Activated T-cell treated with anti-CD3 and anti-CD28 coated beads, Interleukin-2, amount 50 U/mL, for 4 hours (primary cell): Measurements from ENCODE around the gene TBC1D2. TPM values are rescaled to one million over a fixed set of nuclear protein-coding genes. Genes with fewer than 3 reads are reported as not detected.

Source experiments
- ATAC-seq, 2 donors: fragments of 200-7000 bp; cut with Tn5 transposase; one replicate each; pipeline ENCODE4 v1.10.0; 2021
- DNase-seq: peaks from one replicate; pipeline ENCODE4 v3.0.0-alpha.2; 2020
- H3K27me3 Mint-ChIP-seq: one replicate; pipeline ENCODE4 v1.8.0; 2021; ENCODE audit warnings: low read depth, mixed read lengths
- H3K36me3 Mint-ChIP-seq: one replicate; pipeline ENCODE4 v1.8.0; 2022; ENCODE audit warnings: mixed read lengths; ENCODE audit not compliant: insufficient read depth
- H3K4me1 Mint-ChIP-seq: one replicate; pipeline ENCODE4 v1.8.0; 2021; ENCODE audit warnings: low read depth, mixed read lengths
- H3K4me3 Mint-ChIP-seq: one replicate; pipeline ENCODE4 v1.8.0; 2021; ENCODE audit warnings: mild to moderate bottlenecking, moderate library complexity, mixed read lengths
- H3K9me3 Mint-ChIP-seq: one replicate; pipeline ENCODE4 v1.8.0; 2021; ENCODE audit warnings: mixed read lengths
- total RNA-seq, 3 donors: library from RNA; stranded (reverse); gene quantifications; one replicate each; pipeline ENCODE4 v1.2.1, GENCODE V29; 2021

TBC1D2 gene
- total RNA-seq, 3 donors from 2014 or later: 1.7 to 2.8 (median 1.9) TPM

DNA sequence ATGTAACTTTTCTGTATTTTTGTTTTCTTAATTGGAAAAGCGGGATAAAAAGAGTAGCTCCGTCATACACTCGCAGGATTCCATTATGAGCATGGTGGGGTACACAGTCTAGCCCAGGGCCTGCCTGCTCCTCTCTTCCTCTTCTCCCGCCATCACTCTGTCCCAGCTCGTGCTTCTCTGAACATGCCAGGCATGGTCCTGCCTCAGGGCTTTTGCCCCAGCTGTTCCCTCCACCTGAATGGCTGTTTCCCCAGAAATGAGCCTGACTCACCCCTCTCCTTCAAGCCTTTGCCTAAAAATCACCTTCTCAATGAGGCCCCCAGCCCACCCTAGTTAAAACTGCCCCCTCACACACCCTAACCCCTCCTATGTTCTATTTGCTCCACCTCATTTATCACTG is 67.5 kb downstream of the TBC1D2 start:
- no peak for DNase-seq
- H3K4me3 Mint-ChIP-seq: no peak overlapping the region

DNA sequence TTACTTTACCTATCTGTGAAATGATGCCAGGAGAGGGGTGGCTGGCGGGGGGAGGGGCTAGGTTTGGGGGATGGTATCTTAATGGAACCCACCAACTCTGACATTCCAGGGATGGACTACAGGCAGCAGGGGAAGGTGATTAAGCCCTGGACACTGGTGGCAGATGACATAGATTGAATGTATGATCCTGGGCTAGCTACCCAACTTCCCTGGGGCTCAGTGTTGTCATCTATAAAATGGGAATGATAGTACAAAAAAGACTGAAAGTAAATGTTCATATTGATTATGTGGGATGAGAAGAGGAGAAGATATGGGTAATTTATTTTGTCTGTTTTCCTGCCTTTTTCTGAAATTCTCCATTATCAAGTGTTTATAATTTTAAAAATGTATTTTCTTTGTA is 69.2 kb downstream of the TBC1D2 start:
- H3K9me3 Mint-ChIP-seq: no peaks in the 10 kb centered on the region
- no peak for ATAC-seq

More for the DNA sequence above, 67.5 kb downstream of the TBC1D2 start:
- peaks cover 35% of the 10 kb centered on the region for H3K4me1 Mint-ChIP-seq
- no peaks in the 10 kb centered on the region for H3K9me3 Mint-ChIP-seq
- no peaks in the 10 kb centered on the region for H3K27me3 Mint-ChIP-seq
- H3K36me3 Mint-ChIP-seq: no peaks in the 10 kb centered on the region
- no peak for ATAC-seq

DNA sequence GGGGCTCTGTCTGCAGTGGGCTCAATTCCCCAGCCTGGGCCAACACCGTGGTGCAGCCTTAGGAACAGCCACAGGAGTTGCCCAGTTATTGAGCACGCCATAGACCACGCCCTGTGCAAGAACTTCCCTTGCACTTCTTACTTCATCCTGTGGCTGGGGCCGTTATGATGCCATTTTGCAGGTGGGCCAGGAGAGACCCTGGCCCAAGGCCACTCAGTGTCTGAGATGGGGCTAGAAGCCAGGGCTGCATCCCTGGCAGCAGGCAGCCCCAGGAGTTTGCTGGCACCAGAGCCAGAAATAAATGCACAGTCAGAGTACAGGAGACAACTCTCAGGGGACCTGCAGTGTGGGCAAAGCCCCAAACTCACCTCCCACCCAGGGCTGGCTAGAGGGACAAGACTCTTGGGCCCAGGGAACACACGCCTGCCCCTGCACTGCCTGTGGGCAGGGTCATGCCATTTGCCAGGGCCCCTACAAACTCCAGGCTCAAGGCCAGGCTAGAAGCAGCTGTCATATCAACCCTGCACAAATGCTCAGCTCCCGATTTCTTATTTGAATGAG is 69.8 kb downstream of the TBC1D2 start:
- Mint-ChIP-seq H3K9me3 (no peaks in the 10 kb centered on the region), H3K4me3 (no peak overlapping the region), H3K27me3 (no peaks in the 10 kb centered on the region), H3K4me1 (peaks cover 32% of the 10 kb centered on the region), H3K36me3 (peaks cover 5% of the 10 kb centered on the region)
- DNase-seq: no peak
- ATAC-seq: no peak

More for the DNA sequence above, 69.2 kb downstream of the TBC1D2 start:
- Mint-ChIP-seq H3K4me3 (no peak overlapping the region), H3K36me3 (peaks cover 5% of the 10 kb centered on the region), H3K4me1 (peaks cover 38% of the 10 kb centered on the region), H3K27me3 (no peaks in the 10 kb centered on the region)
- no peak for DNase-seq

DNA sequence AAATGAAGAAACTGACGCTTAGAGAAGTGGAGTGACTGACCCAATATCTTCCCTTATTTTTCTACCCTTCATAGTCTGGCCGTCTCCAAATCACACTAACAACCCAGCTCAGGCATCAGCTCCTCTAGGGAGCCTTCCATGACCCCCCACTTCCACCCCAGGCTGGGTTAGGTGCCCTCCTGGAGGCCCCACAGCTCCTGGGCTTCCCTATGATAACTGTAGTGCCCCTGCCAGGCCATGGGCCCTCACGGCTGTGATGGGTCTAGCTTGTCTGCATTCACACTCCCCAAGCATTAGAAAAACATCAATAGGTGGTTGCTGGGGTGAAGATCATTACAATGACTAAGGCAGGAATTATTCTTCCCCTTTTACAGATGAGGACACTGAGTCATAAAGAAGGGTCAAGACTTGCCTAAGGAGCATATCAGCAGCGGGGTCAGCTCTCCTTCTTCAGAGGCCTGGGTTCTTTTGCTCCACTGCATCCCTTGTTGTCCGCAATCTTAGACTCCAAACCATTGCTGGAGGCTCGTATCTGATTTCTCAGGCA is 70.4 kb downstream of the TBC1D2 start:
- Mint-ChIP-seq H3K4me3 (no peak overlapping the region), H3K36me3 (peaks cover 5% of the 10 kb centered on the region), H3K4me1 (peaks cover 33% of the 10 kb centered on the region), H3K9me3 (no peaks in the 10 kb centered on the region), H3K27me3 (no peaks in the 10 kb centered on the region)
- ATAC-seq (no peak), DNase-seq (no peak)

DNA sequence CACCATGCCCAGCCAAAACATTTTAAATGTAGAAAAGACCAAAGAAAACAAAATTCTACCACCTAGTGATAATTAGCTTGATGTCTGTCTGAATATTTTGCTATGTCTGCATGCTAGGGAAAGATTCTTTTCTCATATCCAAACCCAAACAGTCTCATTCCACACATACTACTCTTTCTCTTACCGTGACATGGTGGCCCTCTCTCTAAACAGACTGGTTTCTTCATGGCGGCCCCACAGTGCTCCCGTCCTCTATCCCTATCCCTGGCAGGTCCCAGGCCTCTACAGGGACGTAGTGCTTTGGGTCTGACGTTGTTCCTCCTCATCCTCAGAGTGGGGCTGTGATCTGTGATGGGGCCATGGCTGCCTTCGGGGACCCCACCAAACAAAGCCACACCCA is 71.1 kb downstream of the TBC1D2 start:
- Mint-ChIP-seq H3K27me3 (no peaks in the 10 kb centered on the region), H3K4me3 (no peak overlapping the region), H3K36me3 (peaks cover 5% of the 10 kb centered on the region), H3K4me1 (peaks cover 32% of the 10 kb centered on the region), H3K9me3 (no peaks in the 10 kb centered on the region)
- DNase-seq (no peak), ATAC-seq (no peak)

DNA sequence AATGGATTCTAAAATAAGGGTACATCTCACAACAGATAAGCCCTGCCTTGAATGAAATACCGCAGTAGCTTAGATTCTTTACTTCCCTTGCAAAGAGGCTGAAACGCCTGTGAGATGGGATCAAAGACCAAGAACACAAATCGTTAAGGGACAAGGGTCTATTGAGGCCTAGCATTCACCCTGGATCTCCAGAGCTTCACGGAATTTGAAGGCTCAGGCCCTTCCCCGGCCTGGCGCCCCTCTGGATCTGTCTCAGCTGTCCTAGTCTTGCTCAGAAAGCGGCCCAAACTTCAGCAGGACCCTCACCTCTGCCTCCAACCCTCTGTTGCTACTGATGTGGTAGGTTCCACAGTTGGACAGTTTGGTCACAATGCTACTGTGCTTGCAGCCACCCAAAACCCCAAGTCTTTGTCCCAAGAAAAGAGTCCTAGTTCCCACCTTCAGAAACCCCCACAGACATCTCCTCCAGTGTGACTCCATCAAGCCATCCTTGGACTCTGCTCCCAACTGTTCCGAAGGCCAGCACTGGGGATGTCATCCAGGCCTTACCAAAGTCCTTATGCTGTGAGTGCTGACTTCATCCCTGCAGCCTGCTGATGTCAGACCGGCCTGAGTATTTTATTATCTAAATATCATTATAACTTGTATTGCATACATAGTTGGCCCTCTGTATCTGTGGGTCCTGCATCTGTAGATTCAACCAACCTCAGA is 72.4 kb downstream of the TBC1D2 start:
- DNase-seq (no peak), ATAC-seq (no peak)
- Mint-ChIP-seq H3K9me3 (no peaks in the 10 kb centered on the region), H3K4me3 (no peak overlapping the region), H3K27me3 (no peaks in the 10 kb centered on the region), H3K4me1 (peaks cover 32% of the 10 kb centered on the region), H3K36me3 (peaks cover 5% of the 10 kb centered on the region)

DNA sequence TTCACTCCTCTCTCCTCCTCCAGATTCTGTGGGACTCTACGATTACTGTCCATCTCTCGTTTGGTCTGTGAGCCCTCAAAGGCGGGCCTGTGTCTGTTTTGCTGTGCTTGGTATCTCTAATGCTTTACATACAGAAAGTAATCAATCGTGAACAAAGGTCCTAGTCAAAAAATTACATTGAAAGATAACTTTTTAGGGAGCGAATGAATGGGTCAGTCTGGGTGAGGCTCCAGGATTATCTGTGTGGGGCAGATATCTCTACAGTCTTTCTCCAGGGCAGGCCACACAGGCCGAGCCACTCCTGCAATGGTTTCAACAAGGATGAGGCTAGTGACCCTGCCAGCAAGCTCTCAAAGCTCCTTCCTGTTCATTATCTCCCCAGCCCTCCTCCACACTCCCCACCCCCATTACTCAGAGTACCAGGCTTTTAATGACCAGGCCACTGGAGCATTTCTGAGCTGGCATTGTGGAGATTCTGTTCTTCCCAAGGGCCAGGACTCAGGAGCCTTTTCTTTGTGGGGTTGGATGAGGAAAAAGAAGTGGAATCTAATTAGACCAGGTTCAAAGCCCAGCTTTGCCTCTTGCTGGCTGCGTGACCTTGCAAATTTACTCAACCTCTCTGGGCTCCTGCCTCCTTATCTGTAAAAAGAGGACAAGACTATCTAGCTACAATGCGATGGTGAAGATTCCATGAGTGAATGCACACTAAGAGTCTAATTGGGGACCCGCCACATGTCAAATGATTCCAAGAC is 73.2 kb downstream of the TBC1D2 start:
- Mint-ChIP-seq H3K4me3 (no peak overlapping the region), H3K36me3 (peaks cover 5% of the 10 kb centered on the region), H3K4me1 (peaks cover 32% of the 10 kb centered on the region), H3K27me3 (no peaks in the 10 kb centered on the region), H3K9me3 (no peaks in the 10 kb centered on the region)
- no peak for DNase-seq
- no peak for ATAC-seq

DNA sequence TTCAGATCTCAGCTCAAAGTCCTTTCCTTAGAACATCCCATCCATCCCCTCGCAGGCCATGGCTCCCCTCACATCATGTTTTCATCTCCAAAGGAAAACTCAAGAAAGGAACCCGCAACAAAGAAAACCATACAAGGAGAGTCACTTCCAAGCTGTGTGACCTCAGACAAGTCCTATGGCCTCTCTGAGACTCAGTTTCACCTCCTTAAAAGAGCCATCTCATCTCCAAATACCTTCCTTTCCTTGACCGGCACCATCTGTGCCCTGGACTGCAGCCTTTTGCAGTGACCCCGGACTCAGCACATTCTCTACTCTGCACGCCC is 73.7 kb downstream of the TBC1D2 start:
- Mint-ChIP-seq H3K36me3 (peaks cover 5% of the 10 kb centered on the region), H3K4me3 (no peak overlapping the region), H3K4me1 (peaks cover 32% of the 10 kb centered on the region), H3K9me3 (no peaks in the 10 kb centered on the region), H3K27me3 (no peaks in the 10 kb centered on the region)
- DNase-seq: no peak
- ATAC-seq: no peak

DNA sequence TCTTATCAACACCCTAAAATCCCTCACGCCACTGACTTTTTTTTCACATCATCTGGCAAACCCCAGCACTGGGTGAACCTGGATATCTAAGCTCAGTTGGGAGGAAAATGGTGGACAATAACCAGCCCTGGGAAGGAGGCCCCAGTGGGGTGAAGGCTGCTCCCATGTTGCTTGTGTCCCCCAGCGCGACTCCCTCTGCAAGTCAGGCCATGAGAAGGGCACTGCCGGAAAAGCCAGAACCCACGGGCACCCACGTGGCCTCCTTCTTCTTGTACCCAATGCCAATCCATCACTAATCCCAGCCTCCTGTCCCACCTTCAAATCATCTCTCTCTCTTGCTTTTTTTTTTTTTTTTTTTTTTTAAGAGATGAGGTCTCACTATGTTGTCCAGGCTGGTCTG is 74.5 kb downstream of the TBC1D2 start:
- H3K27me3 Mint-ChIP-seq: no peaks in the 10 kb centered on the region
- peaks cover 32% of the 10 kb centered on the region for H3K4me1 Mint-ChIP-seq
- no peak overlapping the region for H3K4me3 Mint-ChIP-seq
- ATAC-seq (no peak), DNase-seq (no peak)
- H3K9me3 Mint-ChIP-seq: no peaks in the 10 kb centered on the region
- peaks cover 5% of the 10 kb centered on the region for H3K36me3 Mint-ChIP-seq

DNA sequence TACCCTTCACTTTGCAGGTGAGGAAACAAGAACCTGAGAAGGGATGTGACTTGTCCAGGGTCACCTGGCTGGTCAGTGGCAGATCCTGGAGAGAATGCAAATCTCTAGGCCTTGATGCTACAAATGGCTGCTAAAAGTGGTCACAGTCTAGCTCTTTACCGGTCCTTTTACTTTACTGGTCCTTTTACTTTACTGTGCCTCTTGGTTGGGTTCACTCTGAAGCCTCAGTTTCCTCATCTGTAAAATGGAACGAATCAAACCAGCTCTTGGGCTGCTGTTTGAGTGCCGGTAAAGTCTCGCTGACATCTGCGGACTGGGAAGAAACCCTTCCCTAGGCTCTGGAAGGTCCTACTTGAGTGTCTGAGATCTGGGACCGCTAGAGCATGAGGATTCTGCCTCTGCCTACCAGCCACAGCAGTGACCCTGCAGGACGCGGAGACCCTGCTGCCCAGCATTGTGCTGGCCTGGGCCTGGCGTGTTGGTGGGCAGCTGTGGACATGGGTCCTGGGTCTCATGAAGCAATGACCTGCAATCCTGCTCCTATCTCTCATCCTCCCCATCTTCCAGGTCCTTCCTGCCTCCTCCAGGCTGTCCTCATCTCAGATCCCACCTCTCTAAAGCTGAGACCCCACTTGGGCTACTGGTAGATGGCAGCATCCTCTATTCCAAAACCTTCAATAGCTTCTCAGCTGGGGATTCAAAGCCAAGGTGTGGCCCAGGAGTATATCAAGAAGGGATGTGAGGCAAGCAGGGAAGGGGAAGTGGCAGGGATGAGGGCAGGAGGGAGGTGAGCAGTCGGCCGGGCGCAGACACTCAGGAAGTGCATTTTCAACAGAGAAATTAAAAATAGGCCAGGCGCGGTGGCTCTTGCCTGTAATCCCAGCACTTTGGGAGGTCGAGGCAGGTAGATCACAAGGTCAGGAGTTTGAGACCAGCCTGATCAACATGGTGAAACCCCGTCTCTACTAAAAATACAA is 76.3 kb downstream of the TBC1D2 start:
- Mint-ChIP-seq H3K9me3 (no peaks in the 10 kb centered on the region), H3K27me3 (no peaks in the 10 kb centered on the region), H3K4me3 (no peak overlapping the region), H3K36me3 (peaks cover 5% of the 10 kb centered on the region), H3K4me1 (peaks cover 27% of the 10 kb centered on the region)
- DNase-seq (no peak), ATAC-seq (no peak)

DNA sequence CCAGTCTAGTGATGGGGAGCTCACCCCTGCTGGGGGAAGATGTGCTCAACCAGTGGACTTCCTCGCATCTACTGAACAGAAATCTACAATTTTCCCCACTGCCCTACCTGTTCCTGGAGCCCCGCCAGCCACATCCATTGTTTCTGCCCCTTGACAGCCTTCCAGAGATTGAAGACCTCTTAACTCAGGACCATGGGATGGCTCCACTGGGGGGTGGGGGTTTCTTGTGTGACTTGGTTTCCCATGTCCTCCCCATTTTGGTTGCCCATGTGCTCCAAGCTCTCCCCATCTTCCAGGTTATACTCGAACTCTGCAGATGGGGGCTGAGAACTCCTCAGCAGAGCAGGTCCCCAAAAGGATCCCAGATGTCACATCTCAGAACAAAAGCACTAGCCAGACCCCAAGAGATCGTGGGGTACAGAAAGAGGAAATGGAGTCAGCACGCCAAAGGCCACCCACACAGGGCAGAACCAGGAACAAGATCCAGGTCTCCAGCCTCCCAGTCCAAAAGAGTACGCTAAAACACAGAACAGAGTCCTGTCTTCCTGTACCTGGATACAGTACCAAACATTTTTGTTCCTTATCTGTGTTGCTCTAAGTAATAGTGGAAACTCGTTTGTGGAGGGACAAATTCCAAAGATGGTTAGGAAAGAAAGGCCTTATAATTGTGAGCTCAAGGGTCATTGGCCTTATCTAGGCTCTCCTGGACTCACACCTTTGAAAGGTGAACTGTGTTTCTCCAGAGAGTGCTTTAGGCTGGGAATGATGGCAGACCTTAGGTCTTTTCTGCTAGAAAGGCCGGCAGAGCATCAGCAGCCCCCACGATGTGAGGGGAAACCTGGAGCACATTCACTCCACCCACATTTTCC is 78.8 kb downstream of the TBC1D2 start:
- DNase-seq (no peak), ATAC-seq (no peak)
- H3K4me1 Mint-ChIP-seq: peaks cover 19% of the 10 kb centered on the region
- H3K36me3 Mint-ChIP-seq: peaks cover 2% of the 10 kb centered on the region
- H3K27me3 Mint-ChIP-seq: no peaks in the 10 kb centered on the region
- no peaks in the 10 kb centered on the region for H3K9me3 Mint-ChIP-seq
- H3K4me3 Mint-ChIP-seq: no peak overlapping the region

DNA sequence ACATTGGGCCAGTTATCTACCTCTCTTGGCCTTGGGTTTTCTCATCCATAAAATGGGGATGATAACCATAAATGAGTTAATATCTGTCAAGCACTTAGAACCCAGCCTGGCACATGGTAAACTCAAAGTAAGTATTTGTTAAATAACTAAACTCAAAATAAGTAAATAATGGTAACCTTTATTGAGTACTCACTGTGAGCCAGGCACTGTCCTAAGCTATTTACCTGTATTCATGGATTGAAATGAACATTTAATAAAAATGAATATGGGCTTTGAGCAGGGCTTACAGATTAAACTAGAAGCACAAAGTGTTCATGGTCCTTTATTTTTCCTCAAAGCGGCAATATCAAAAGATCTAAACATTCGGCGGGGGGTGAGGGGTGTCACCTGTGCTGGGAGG is 79.7 kb downstream of the TBC1D2 start:
- H3K9me3 Mint-ChIP-seq: no peaks in the 10 kb centered on the region
- no peak for DNase-seq
- H3K4me1 Mint-ChIP-seq: peaks cover 23% of the 10 kb centered on the region
- H3K4me3 Mint-ChIP-seq: no peak overlapping the region
- no peaks in the 10 kb centered on the region for H3K36me3 Mint-ChIP-seq
- H3K27me3 Mint-ChIP-seq: no peaks in the 10 kb centered on the region
- ATAC-seq: no peak

DNA sequence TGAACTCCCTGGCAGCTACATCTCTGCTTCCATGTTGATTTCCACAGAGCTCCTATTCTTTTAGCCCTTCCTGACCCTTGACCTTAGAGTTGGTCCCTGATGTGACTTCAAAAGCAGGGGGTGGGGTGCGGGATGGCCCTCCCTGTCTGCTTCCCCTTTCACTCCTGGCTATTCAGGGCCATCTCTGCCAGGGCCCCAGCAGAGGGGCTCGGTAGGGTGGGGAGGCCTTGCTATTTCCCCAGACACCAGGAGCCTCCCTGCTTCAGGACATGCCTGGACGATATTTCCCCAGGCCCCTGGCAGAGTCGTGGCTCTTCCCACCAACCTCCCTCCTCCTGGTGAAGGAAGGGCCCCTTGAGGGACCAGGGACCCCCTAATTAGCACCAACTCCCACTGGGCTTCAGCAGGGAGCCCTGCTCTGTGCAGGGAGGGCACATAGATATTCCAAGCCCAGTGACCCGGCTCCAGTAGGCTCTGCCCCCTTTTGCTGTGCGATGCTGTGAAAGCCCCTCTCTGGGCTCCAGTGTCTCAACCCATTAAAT is 80.3 kb downstream of the TBC1D2 start:
- ATAC-seq (no peak), DNase-seq (no peak)
- Mint-ChIP-seq H3K4me1 (peaks cover 21% of the 10 kb centered on the region), H3K36me3 (no peaks in the 10 kb centered on the region), H3K27me3 (no peaks in the 10 kb centered on the region), H3K4me3 (no peak overlapping the region), H3K9me3 (no peaks in the 10 kb centered on the region)
